ENCODE results near the gene FRMD5.

Gene FRMD5

DNA sequence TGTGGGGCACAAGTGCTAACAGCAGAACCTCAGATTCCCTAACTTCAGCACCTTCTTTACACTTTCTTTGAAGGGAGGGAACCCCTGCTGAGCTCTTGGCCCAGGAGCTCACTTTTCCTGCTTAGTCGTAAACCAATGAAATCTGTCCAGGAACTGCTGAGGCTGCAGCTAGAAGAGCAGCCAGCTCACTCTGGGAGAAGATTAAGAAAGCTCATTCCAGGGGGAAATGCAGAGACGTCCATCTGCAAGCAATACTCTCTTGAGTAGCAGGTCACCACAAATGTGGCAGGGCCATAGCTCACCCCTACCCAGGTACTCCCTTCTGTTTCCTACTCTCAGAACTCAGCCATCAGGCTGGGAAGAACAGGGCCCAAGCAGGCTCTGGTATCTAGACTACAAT is 265.0 kb downstream of the FRMD5 start:
- no peak for DNase-seq (ENCODE audit: low spot score)
- in situ Hi-C loops (cut with MboI; ENCODE audit: low pct_unique_long_range_greater_than_20kb, low sequenced_read_pairs, unreplicated experiment), result no loop called here
- TF ChIP-seq, protein P1, sequence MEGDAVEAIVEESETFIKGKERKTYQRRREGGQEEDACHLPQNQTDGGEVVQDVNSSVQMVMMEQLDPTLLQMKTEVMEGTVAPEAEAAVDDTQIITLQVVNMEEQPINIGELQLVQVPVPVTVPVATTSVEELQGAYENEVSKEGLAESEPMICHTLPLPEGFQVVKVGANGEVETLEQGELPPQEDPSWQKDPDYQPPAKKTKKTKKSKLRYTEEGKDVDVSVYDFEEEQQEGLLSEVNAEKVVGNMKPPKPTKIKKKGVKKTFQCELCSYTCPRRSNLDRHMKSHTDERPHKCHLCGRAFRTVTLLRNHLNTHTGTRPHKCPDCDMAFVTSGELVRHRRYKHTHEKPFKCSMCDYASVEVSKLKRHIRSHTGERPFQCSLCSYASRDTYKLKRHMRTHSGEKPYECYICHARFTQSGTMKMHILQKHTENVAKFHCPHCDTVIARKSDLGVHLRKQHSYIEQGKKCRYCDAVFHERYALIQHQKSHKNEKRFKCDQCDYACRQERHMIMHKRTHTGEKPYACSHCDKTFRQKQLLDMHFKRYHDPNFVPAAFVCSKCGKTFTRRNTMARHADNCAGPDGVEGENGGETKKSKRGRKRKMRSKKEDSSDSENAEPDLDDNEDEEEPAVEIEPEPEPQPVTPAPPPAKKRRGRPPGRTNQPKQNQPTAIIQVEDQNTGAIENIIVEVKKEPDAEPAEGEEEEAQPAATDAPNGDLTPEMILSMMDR (IDR thresholded peaks at IDR 0.05; ENCODE audit: extremely low read depth, insufficient read depth, missing control alignments), result no peak

DNA sequence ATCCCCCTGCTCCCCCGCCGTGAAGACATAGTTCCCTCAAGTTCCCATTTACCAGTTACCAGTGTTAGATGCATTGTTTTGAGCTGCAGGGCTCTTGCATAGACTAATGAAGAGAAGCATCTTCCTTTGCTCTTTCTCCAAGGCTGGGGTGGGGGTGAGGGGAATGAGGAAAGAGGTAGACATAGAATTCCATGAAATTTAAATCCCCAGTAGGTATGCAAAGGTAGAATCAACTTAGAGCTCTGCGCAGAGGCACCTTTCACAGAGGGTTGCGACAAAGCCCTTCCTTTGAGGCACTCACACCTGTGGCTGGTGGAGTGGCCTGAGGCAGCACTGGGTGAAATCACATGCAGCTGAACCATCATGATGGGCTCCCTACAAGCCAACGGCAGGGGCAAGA is 266.9 kb downstream of the FRMD5 start:
- TF ChIP-seq, protein P1 (IDR thresholded peaks at IDR 0.05; ENCODE audit: extremely low read depth, insufficient read depth, missing control alignments), result no peak
- no peak for DNase-seq (ENCODE audit: low spot score)
- in situ Hi-C loops (cut with MboI; ENCODE audit: low pct_unique_long_range_greater_than_20kb, low sequenced_read_pairs, unreplicated experiment), result no loop called here

DNA sequence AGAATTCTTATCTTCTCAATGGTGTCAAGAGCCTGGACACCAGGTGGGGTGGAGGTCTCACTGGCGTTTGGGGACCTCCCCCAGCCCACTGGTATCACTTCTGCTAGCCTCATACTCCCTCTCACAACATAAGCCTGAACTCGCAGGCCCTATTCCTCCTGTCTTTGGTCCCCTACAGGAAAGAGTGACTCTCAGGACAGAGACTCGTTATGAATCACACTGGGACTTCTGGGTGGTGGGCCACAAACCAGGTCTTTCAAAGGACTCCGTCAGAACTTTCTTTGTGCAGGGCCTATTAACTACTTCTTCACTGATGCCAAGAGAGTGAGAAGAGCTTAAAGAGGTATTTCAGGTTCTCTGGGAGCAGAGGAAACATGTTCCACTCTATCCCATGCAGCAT is 267.9 kb downstream of the FRMD5 start:
- TF ChIP-seq, protein P1 (IDR thresholded peaks at IDR 0.05; ENCODE audit: extremely low read depth, insufficient read depth, missing control alignments), result no peak
- in situ Hi-C loops (cut with MboI; ENCODE audit: low pct_unique_long_range_greater_than_20kb, low sequenced_read_pairs, unreplicated experiment), result no loop called here
- no peak for DNase-seq (ENCODE audit: low spot score)

DNA sequence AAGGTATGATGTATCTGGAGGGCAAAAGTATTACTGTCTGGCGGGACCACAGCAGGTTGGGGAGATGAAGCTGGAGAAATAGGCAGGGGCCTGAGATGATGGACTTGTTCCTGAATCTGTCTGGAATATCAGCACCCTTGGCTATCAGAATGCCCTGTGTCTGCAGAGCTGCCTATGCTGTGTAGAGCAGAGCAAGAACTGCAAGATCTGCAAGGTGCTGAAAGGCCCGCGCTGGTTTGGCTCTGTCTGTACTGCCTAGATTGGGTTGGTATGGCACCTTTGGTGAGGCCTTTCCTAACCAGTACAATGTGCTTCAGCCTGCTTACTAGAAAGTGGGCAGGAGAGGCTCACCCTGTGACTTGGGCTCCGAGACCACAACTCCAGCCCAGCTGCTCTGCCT is 271.5 kb downstream of the FRMD5 start:
- in situ Hi-C loops (cut with MboI; ENCODE audit: low pct_unique_long_range_greater_than_20kb, low sequenced_read_pairs, unreplicated experiment), result no loop called here
- DNase-seq (ENCODE audit: low spot score), result no peak
- TF ChIP-seq, protein P1 (IDR thresholded peaks at IDR 0.05; ENCODE audit: extremely low read depth, insufficient read depth, missing control alignments), result no peak

DNA sequence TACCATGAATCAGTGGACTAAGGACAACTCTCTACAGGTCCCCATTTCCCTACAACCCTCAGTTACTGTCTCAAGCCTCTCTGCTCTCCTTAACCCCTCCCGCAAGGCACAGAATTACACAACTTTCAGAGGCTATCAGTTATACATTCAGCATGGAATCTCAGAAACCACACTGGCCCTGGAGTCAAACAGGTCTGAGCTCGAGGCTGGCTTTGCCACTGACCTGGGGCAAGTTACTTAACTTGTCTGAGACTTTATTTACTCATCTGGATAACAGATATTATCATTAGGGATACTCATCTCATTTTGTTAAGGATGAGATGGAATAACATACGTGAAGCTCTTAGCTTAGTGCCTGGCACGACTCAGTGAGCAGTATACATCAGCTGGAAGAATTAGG is 273.1 kb downstream of the FRMD5 start:
- DNase-seq (ENCODE audit: low spot score), result no peak
- in situ Hi-C loops (cut with MboI; ENCODE audit: low pct_unique_long_range_greater_than_20kb, low sequenced_read_pairs, unreplicated experiment), result no loop called here
- TF ChIP-seq, protein P1 (IDR thresholded peaks at IDR 0.05; ENCODE audit: extremely low read depth, insufficient read depth, missing control alignments), result no peak

DNA sequence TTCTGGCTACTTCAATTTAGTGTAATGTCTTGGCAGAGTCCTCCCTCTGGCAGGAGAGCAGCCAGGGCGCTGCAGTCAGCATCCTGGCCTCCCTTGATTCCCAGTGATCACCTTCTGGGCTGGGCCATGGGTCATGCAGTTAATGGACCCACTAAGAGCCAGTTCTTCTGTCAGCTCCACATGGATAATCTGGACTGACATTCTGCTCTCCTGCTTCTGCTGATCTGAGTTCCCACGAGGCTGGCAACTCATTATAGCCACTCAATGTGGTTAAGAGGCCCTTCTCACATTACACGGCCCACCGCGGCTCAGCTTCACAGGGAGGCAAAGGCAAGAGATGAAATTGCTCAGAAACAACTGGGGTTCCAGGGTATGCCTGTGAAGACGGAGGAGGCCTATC is 274.3 kb downstream of the FRMD5 start:
- in situ Hi-C loops (cut with MboI; ENCODE audit: low pct_unique_long_range_greater_than_20kb, low sequenced_read_pairs, unreplicated experiment), result no loop called here
- TF ChIP-seq, protein P1 (IDR thresholded peaks at IDR 0.05; ENCODE audit: extremely low read depth, insufficient read depth, missing control alignments), result no peak
- DNase-seq (ENCODE audit: low spot score), result no peak

DNA sequence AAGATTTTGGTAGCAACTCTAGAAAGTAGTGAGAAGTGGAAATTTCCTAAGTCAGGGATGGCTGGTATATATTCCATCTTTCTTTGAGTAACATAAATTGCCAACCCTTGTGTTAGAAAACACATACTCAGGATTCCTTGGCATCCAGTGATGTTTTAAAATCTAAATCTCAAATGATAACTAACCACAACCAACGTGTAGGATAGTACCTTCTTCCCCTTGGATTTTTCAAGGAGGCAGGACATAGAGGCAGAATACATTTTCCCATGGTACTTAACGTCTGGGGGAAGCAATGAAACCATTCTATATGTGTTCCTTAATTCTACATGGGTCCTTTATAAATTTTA is 274.8 kb downstream of the FRMD5 start:
- TF ChIP-seq, protein P1 (IDR thresholded peaks at IDR 0.05; ENCODE audit: extremely low read depth, insufficient read depth, missing control alignments), result no peak
- in situ Hi-C loops (cut with MboI; ENCODE audit: low pct_unique_long_range_greater_than_20kb, low sequenced_read_pairs, unreplicated experiment), result no loop called here
- no peak for DNase-seq (ENCODE audit: low spot score)
